Measurements from ENCODE around the gene ZC3H14.

Gene ZC3H14

GRCh38 chr14:88552876-88553275 is 10.0 kb upstream of the ZC3H14 start:
- DNase-seq (ENCODE audit: low read depth in 2 of 2), result no peak

GRCh38 chr14:88553886-88554456 is 8.9 kb upstream of the ZC3H14 start:
- DNase-seq (ENCODE audit: low read depth in 2 of 2), result no peak

GRCh38 chr14:88554457-88555286 is 8.2 kb upstream of the ZC3H14 start, which contains the start of gene PTPN21:
TSS of gene PTPN21 (minus strand) at chr14:88555007. CDS start at chr14:88550417, 4,590 bp downstream.
- no peak for DNase-seq (ENCODE audit: low read depth in 2 of 2)

GRCh38 chr14:88556581-88556980 is 6.3 kb upstream of the ZC3H14 start:
- no peak for DNase-seq (ENCODE audit: low read depth in 2 of 2)

- no peak for DNase-seq (ENCODE audit: low read depth in 2 of 2)
Measured at GRCh38 chr14:88559852-88560251, 3.0 kb upstream of the ZC3H14 start.

GRCh38 chr14:88562532-88562830 is 356 bp upstream of the ZC3H14 start:
- DNase-seq (ENCODE audit: low read depth in 2 of 2), result no peak

- DNase-seq (ENCODE audit: low read depth in 2 of 2), result no peak
Measured at GRCh38 chr14:88563845-88564244, 1.0 kb downstream of the ZC3H14 start.

GRCh38 chr14:88565427-88565826 is 2.6 kb downstream of the ZC3H14 start:
- no peak for DNase-seq (ENCODE audit: low read depth in 2 of 2)

GRCh38 chr14:88568196-88568595 is 5.4 kb downstream of the ZC3H14 start:
- no peak for DNase-seq (ENCODE audit: low read depth in 2 of 2)

- DNase-seq (ENCODE audit: low read depth in 2 of 2), result no peak
Measured at GRCh38 chr14:88572117-88572516, 9.3 kb downstream of the ZC3H14 start.

- DNase-seq (ENCODE audit: low read depth in 2 of 2), result no peak
Measured at GRCh38 chr14:88576222-88576621, 13.4 kb downstream of the ZC3H14 start.

- DNase-seq (ENCODE audit: low read depth in 2 of 2), result no peak
Measured at GRCh38 chr14:88584451-88584850, 21.6 kb downstream of the ZC3H14 start.

GRCh38 chr14:88588081-88588480 is 25.2 kb downstream of the ZC3H14 start:
- no peak for DNase-seq (ENCODE audit: low read depth in 2 of 2)

GRCh38 chr14:88590173-88590572 is 27.3 kb downstream of the ZC3H14 start:
- DNase-seq (ENCODE audit: low read depth in 2 of 2), result no peak

- DNase-seq (ENCODE audit: low read depth in 2 of 2), result no peak
Measured at GRCh38 chr14:88592031-88592430, 29.2 kb downstream of the ZC3H14 start.

GRCh38 chr14:88597038-88597437 is 34.2 kb downstream of the ZC3H14 start:
- no peak for DNase-seq (ENCODE audit: low read depth in 2 of 2)

GRCh38 chr14:88597601-88598000 is 34.8 kb downstream of the ZC3H14 start:
- no peak for DNase-seq (ENCODE audit: low read depth in 2 of 2)

- DNase-seq (ENCODE audit: low read depth in 2 of 2), result no peak
Measured at GRCh38 chr14:88598097-88598675, 35.3 kb downstream of the ZC3H14 start.

GRCh38 chr14:88599326-88599725 is 36.5 kb downstream of the ZC3H14 start:
- DNase-seq (ENCODE audit: low read depth in 2 of 2), result no peak

GRCh38 chr14:88599761-88600439 is 37.1 kb downstream of the ZC3H14 start:
- no peak for DNase-seq (ENCODE audit: low read depth in 2 of 2)

GRCh38 chr14:88604212-88604611 is 41.4 kb downstream of the ZC3H14 start:
- DNase-seq (ENCODE audit: low read depth in 2 of 2), result no peak

- no peak for DNase-seq (ENCODE audit: low read depth in 2 of 2)
Measured at GRCh38 chr14:88605594-88605993, 42.8 kb downstream of the ZC3H14 start.

- DNase-seq (ENCODE audit: low read depth in 2 of 2), result no peak
Measured at GRCh38 chr14:88607829-88608228, 45.0 kb downstream of the ZC3H14 start.

All from stimulated activated CD8-positive, alpha-beta memory T cell treated with anti-CD3 and anti-CD28 coated beads, Interleukin-2, amount 100 ng/mL, for 1 hour (primary cell).